Panc1 (cell line): ENCODE results near the gene EEF2.
"Not testable (repeated sequence)": the region's sequence is repeated elsewhere in the genome, so short reads cannot be mapped to it uniquely, and the experiment has no call there.

Source experiments
- CTCF ChIP-seq: fragments of 450-650 bp; IDR thresholded peaks from 2 replicates; pipeline ENCODE4 v1.5.1; 2017; ENCODE audit warnings: mild to moderate bottlenecking
- REST ChIP-seq, 2 experiments: IDR thresholded peaks; 2 replicates each; pipeline ENCODE4 v1.6.1; 2011 to 2012; ENCODE audit warnings: low read depth in 2 of 2, control low read depth in 1 of 2, low read length in 1 of 2, mild to moderate bottlenecking in 1 of 2, moderate library complexity in 1 of 2; ENCODE audit not compliant: insufficient read depth in 1 of 2
- SIN3A ChIP-seq: IDR thresholded peaks from 2 replicates; pipeline ENCODE4 v1.6.1; 2012; ENCODE audit warnings: low read depth, mild to moderate bottlenecking, low read length, moderate library complexity, borderline replicate concordance; ENCODE audit not compliant: insufficient read depth

- TF ChIP-seq CTCF; REST (IDR thresholded peaks at IDR 0.05; ENCODE audit: insufficient read depth in 1 of 2, low read depth in 2 of 2, low read length in 1 of 2); SIN3A: not testable (repeated sequence)
Measured at GRCh38 chr19:4005436-4005835, 20.2 kb upstream of the EEF2 start.
